DMS 273 treated with DMSO at 0.1 percent for 48 hours (cell line): ENCODE measurements around the gene HIGD1B.

Source experiments
- DNase-seq: peaks from one replicate; lab custom pipeline; 2025; lab: John Stamatoyannopoulos, UW

HIGD1B gene

DNA sequence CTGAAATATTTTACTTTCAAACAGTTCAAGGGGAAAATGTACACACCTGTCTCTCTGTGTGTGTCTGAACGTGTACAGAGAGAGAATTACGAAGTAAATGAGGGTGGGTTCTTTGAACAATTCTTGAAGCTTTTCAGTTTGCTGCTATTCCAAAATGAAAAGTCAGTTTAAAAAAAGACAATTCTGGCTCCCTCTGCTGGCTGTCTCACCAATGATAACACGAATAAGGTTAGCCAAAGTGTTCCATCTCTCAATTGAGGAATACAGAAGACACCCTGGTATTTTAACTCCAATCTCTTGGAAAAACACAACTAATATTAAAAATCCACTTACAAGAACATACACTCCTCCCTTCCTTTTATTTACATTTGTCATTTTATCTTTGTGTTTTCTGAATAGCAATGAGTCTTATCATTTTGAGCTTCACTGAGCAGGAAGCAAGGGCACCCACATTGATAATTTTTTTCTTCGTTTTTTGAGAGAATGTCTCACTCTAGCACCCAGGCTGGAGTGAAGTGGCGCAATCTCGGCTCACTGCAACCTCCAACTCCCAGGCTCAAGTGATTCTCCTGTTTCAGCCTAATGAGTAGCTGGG, 31.0 kb downstream of the HIGD1B start:
- no peak for DNase-seq

DNA sequence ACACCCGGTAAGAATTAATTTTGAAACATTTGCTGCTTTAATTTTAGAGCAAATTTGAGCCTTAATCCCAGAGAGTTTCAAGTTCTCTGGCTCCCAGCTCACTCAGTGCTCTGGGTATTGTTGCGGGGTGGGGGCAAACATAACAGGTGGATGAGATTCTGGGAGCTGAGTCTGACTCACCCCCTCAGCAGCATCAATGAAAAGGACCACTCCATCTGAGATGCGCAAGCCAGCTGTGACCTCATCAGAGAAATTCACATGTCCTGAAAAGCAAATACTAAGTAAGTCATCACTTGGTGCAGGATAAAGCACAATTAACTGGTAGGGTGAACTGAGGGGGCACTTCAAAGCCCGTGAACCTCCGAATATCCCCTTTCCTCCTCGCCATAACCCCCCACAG, 31.7 kb downstream of the HIGD1B start:
- DNase-seq = no peak

DNA sequence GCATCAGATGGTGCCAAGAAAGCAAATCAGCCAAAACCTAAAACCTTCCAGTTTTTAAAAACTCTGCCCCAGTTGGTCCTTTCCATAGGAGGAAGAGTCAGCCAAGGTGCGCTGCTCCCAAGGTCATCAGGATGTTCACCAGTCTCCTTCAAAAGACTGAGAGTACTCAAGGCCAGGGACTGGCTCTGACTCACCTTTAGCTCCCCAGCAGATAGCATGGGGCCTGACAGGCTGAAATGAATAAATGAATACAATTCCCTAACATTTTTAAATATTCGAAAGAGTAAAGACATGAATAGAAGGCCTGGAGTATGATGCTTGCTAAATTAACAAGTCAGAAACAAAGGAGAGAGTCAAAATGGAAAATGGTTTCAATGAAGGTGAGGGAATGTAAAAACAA, 32.4 kb downstream of the HIGD1B start:
- no peak for DNase-seq

DNA sequence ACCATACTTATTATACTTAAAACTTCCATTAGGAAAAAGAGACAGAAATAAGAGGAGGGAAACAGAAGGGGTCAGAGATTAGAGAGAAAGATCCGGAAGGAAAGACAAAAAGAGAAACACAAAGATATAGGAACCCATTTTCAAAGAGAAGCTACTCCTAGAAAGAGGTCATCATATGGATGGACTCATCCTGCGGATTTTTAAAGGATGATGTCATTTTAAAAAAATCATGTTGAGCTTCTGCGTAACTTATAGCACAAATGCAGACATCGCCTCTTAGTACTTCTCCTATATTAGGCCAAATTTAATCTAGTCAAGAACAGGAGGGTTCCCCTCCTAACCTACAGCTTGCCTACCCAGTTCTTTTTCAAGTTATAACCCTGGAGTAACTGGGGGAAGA, 33.5 kb downstream of the HIGD1B start:
- DNase-seq = no peak

DNA sequence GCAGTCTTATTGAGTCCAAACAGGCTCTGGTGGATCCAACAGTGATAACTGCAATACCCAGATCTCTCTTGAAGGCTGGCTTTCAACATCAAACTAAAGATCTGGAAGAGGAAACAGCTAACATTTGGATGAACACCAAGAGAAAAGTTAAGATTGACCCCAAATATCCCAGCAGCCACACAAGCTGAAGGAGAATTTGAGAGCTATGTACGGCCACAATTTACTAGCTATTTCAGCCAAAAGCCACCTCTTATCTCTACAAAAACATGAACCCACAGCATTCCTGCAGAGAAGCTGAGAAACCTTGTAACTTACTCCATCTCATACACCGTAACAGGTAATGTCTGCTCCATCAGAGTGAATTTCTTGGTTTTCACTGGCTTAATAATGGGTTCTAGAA, 37.3 kb downstream of the HIGD1B start:
- no peak for DNase-seq

GRCh38 chr17:44887016-44887415, 39.3 kb downstream of the HIGD1B start:
- DNase-seq = no peak

DNA sequence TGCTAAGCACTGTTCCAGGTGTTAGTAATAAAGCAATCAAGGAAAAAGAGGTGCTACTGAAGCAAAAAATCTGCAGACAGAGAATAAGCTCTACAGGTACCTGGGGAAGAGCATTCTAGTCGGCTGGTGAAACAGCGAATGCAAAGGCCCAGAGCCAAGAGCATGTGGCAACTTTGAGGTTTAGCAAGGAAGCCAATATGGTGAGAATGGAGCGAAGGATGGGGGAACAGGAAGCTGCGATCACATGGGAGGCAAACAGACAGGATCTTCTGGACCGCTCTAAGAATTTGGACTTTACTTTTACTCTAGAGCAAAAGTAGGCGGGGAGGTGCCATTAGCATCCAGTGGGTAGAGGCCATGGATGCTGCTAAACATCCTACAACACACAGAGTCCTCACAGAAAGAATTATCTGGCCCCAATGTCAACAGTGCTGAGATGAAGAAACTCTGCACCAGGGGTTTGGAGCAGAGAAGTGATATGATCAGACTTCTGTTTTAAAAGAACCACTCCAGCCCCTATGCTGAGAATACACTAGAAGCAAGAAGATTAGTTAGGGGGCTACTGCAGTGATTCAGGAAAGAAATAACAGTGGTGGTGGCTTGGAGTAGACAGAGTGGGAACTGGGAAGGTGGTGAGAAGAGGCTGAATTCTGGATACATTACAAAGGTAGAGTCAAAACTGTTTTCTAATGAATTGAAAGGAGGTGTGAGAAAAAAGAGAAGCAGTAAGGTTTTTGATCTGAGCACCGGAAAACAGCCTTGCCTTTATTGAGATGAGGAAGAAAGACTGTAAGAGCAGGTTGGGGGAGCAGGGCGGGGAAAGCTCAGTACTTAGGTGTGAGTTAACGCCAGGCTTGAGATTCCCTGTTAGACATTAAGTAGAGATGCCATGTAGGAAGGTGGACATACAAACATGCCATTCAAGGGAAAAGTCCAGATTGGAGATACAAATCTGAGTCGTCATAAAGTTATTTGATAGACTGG, 40.6 kb downstream of the HIGD1B start:
- DNase-seq = no peak

- DNase-seq = no peak
Observed at GRCh38 chr17:44889003-44889402, 41.3 kb downstream of the HIGD1B start.

DNA sequence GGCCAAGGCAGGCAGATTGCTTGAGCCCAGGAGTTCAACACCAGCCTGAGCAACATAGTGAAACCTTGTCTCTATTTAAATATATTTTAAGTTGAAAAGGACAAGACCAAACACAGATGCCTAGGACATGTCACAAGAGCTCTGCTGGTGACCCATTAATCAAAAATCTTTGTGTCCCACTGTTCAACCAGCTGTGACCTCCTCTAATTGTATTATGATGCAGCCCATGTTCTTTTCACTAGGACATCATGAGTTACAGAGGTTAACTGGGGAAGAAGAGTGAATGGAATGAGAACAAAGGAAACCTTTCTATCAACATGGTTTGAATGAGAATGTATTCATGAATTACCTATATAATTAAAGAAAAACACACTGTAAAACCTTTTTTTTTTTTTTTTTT, 44.6 kb downstream of the HIGD1B start:
- no peak for DNase-seq

- no peak for DNase-seq
Observed at GRCh38 chr17:44894642-44895041, 47.0 kb downstream of the HIGD1B start.

GRCh38 chr17:44898768-44899073, 51.0 kb downstream of the HIGD1B start:
- peak; percentile 49 for DNase-seq

DNA sequence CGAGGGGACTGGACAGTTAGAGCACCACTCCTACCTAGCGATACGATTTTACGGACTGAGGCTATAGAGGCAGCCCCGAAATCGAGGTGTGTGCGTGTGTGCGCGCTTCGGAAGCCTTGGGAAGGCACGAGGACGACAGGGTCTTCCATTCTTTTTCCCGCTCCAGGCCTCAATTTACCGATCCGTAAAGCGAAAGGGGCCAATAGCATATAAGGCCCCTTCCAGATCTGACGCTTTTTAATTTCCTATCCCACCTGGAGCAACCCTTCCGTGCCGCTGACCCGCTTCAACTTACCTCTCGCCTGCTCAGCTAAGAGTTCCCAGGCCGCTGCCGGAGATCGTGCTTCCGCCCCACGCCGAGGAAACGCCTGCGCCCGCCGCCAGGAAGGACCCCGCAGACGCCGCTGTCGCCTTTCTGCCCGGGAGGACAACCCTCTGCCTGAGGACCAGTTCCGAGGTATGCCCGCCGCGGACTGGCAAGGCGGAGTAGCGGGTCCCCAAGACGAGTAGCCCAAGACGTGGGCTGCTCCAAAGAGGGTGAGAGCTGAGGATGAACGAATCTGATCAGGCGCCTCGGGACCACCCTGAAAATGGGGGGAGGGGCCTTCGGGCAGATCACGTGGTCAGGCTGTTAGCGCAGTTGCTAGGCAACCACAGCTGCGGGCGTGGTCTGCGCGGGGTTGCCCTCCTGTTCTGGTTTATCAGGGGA, 51.5 kb downstream of the HIGD1B start, which contains the start of gene EFTUD2:
Gene EFTUD2 (minus strand): TSS at position 372 of the 709 bp plus-strand sequence. CDS start 4,924 bp downstream, outside the sequence.
- peak; percentile 89 for DNase-seq
